ENCODE results near the gene IL12B.

DNA sequence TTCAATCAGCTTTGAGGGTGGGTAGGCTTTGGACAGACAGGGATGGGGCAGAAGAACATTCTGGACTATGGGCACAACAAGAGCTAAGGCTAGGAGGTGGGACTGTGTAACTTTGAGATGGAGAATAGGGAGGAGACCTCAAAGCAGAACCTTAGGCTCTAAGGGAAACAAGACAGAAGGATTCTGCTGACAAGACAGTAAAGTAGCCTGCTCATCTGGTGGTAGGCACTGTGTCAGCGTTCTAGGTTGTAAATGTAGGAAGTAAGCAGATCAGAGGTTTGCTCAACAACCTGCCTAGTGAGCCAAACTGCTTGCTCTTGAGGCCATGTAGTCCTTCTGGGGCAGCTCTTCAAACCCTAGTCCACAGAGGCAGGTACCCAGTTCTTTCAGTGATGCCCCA, 15.0 kb upstream of the IL12B start:
- TF ChIP-seq, protein P1, sequence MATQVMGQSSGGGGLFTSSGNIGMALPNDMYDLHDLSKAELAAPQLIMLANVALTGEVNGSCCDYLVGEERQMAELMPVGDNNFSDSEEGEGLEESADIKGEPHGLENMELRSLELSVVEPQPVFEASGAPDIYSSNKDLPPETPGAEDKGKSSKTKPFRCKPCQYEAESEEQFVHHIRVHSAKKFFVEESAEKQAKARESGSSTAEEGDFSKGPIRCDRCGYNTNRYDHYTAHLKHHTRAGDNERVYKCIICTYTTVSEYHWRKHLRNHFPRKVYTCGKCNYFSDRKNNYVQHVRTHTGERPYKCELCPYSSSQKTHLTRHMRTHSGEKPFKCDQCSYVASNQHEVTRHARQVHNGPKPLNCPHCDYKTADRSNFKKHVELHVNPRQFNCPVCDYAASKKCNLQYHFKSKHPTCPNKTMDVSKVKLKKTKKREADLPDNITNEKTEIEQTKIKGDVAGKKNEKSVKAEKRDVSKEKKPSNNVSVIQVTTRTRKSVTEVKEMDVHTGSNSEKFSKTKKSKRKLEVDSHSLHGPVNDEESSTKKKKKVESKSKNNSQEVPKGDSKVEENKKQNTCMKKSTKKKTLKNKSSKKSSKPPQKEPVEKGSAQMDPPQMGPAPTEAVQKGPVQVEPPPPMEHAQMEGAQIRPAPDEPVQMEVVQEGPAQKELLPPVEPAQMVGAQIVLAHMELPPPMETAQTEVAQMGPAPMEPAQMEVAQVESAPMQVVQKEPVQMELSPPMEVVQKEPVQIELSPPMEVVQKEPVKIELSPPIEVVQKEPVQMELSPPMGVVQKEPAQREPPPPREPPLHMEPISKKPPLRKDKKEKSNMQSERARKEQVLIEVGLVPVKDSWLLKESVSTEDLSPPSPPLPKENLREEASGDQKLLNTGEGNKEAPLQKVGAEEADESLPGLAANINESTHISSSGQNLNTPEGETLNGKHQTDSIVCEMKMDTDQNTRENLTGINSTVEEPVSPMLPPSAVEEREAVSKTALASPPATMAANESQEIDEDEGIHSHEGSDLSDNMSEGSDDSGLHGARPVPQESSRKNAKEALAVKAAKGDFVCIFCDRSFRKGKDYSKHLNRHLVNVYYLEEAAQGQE (IDR thresholded peaks at IDR 0.05) = no peak
- TF ChIP-seq HNF4G (IDR thresholded peaks at IDR 0.05) (no peak), GABPA (IDR thresholded peaks at IDR 0.05 in 1 of 2, conservative IDR thresholded peaks at IDR 0.05 in 1 of 2) (no peak), SP1 (IDR thresholded peaks at IDR 0.05) (no peak), EGR1 (IDR thresholded peaks at IDR 0.05; ENCODE audit: low read depth in 2 of 2) (no peak), YY1 (IDR thresholded peaks at IDR 0.05) (no peak), RAD21 (IDR thresholded peaks at IDR 0.05) (no peak), FOXA1 (IDR thresholded peaks at IDR 0.05) (no peak)
- TF ChIP-seq, protein P2, sequence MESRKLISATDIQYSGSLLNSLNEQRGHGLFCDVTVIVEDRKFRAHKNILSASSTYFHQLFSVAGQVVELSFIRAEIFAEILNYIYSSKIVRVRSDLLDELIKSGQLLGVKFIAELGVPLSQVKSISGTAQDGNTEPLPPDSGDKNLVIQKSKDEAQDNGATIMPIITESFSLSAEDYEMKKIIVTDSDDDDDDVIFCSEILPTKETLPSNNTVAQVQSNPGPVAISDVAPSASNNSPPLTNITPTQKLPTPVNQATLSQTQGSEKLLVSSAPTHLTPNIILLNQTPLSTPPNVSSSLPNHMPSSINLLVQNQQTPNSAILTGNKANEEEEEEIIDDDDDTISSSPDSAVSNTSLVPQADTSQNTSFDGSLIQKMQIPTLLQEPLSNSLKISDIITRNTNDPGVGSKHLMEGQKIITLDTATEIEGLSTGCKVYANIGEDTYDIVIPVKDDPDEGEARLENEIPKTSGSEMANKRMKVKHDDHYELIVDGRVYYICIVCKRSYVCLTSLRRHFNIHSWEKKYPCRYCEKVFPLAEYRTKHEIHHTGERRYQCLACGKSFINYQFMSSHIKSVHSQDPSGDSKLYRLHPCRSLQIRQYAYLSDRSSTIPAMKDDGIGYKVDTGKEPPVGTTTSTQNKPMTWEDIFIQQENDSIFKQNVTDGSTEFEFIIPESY (IDR thresholded peaks at IDR 0.05) = no peak
- TF ChIP-seq, protein P3, sequence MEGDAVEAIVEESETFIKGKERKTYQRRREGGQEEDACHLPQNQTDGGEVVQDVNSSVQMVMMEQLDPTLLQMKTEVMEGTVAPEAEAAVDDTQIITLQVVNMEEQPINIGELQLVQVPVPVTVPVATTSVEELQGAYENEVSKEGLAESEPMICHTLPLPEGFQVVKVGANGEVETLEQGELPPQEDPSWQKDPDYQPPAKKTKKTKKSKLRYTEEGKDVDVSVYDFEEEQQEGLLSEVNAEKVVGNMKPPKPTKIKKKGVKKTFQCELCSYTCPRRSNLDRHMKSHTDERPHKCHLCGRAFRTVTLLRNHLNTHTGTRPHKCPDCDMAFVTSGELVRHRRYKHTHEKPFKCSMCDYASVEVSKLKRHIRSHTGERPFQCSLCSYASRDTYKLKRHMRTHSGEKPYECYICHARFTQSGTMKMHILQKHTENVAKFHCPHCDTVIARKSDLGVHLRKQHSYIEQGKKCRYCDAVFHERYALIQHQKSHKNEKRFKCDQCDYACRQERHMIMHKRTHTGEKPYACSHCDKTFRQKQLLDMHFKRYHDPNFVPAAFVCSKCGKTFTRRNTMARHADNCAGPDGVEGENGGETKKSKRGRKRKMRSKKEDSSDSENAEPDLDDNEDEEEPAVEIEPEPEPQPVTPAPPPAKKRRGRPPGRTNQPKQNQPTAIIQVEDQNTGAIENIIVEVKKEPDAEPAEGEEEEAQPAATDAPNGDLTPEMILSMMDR (IDR thresholded peaks at IDR 0.05; ENCODE audit: low read depth, low read length, missing input control) = no peak
- TF ChIP-seq, protein P4, sequence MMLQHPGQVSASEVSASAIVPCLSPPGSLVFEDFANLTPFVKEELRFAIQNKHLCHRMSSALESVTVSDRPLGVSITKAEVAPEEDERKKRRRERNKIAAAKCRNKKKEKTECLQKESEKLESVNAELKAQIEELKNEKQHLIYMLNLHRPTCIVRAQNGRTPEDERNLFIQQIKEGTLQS (IDR thresholded peaks at IDR 0.05) = no peak
- TF ChIP-seq, protein P5, sequence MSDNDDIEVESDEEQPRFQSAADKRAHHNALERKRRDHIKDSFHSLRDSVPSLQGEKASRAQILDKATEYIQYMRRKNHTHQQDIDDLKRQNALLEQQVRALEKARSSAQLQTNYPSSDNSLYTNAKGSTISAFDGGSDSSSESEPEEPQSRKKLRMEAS (IDR thresholded peaks at IDR 0.05) = no peak

All from liver (tissue), 3 donors.